Measurements from ENCODE around the gene IL23R. TPM values are rescaled to one million over a fixed set of nuclear protein-coding genes. Genes with fewer than 3 reads are reported as not detected.

The IL23R gene
- total RNA-seq, 2 donors from 2014 or later = 1.2 to 1.3 TPM

DNA sequence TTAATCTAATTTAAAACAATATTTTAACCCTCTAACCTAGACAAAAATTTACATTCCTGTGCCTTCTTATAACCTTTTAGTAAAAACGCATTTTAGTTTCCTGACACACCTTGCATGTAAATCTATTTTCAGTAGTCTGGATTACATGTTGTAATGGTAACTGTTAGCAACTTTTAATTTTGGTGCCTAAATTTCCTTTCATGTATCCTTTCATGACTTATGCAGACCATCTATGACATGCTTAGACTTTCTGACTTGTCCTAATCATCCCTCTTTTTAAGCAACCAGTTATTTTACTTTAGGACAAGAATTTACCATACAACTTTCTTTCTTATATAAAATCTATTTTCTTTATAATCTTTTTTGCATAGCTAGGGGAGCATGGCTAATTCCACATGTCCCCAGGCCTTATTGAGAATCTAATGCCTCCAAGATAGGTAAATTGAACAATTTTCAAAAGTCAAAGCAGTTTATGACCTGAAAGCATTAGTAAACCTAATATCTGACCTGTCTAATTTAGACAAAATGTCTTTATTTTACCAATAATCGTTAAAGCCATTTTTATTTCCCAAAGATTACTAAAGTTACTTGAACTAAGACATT, 83.9 kb downstream of the IL23R start:
- Histone ChIP-seq H3K4me1 (no peaks in the 10 kb centered on the region), H3K27me3 (no peaks in the 10 kb centered on the region), H3K36me3 (no peaks in the 10 kb centered on the region), H3K9me3 (no peaks in the 10 kb centered on the region), H3K27ac (no peak overlapping the region), H3K4me3 (no peak overlapping the region), H3K9ac (ENCODE audit: low read depth in 2 of 2, low read length in 2 of 2) (no peak overlapping the region)
- DNase-seq = no peak
- TF ChIP-seq, protein P1, sequence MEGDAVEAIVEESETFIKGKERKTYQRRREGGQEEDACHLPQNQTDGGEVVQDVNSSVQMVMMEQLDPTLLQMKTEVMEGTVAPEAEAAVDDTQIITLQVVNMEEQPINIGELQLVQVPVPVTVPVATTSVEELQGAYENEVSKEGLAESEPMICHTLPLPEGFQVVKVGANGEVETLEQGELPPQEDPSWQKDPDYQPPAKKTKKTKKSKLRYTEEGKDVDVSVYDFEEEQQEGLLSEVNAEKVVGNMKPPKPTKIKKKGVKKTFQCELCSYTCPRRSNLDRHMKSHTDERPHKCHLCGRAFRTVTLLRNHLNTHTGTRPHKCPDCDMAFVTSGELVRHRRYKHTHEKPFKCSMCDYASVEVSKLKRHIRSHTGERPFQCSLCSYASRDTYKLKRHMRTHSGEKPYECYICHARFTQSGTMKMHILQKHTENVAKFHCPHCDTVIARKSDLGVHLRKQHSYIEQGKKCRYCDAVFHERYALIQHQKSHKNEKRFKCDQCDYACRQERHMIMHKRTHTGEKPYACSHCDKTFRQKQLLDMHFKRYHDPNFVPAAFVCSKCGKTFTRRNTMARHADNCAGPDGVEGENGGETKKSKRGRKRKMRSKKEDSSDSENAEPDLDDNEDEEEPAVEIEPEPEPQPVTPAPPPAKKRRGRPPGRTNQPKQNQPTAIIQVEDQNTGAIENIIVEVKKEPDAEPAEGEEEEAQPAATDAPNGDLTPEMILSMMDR (IDR thresholded peaks at IDR 0.05) = no peak
- intact Hi-C loops (cut with DNase I) = no loop called here

DNA sequence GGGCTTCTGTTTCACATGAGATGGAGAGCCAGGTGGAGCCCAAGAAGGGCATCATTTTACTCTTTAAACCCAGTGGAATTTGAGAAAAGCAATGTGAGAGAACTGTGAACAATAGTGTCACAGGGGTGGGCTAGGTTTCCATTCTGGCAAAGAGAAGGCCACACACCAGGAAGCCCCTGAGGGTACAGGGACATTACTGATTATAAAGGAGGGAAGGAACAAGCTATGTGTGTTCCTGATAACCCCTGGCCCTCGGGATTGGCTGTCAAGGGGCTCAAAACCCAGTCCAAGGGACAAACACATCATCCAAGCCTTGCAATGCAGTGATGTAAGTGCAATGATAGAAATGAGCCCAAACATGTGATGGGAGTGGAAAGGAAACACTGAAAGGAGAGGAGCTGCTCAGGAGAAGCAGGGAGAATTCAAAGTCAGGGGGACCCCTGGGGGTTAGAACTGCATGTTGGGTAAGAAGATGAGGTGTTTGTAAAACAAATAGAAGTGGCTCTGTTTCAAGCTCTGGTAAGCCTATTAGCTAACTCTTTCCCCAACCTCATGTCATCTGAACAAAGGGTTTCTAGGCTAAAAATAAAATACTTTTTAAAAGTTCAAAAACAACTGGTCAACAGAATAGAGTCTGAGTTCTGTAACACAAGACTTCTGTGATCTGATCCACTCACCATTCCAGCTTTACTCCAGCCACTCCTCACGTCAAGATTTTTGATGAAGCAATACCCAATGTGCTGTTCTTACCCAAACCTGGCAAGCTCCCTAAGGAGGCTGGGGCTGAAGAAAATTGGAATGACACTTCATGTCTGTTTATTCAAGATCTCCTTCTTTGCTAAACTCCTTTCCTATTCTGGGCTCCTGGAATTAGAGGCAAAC, 90.3 kb downstream of the IL23R start:
- DNase-seq = no peak
- H3K27me3 ChIP-seq = no peaks in the 10 kb centered on the region
- no peak overlapping the region for H3K4me3 ChIP-seq
- no peak overlapping the region for H3K27ac ChIP-seq
- H3K36me3 ChIP-seq = no peaks in the 10 kb centered on the region
- no peaks in the 10 kb centered on the region for H3K4me1 ChIP-seq
- intact Hi-C loops (cut with DNase I) = no loop called here
- H3K9ac ChIP-seq (ENCODE audit: low read depth in 2 of 2, low read length in 2 of 2) = no peak overlapping the region
- TF ChIP-seq, protein P1 (IDR thresholded peaks at IDR 0.05) = no peak
- no peaks in the 10 kb centered on the region for H3K9me3 ChIP-seq

DNA sequence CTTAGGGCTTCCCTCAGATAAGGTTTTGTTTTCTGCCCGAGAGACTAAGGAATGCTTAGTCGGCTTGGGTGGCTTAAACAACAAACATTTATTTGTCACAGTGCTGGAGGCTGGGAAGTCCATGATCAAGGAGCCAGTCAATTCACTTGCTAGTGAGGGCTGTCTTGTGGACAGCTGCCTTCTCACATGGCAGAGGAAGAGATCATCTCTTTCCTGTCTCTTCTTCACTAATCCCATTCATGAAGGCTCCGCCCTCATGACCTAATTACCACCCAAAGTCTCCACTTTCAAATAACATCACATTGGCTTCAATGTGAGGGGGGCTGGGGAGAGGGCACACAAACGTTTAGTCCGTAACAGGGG, 90.9 kb downstream of the IL23R start:
- TF ChIP-seq, protein P1 (IDR thresholded peaks at IDR 0.05) = no peak
- DNase-seq = no peak
- Histone ChIP-seq H3K9ac (ENCODE audit: low read depth in 2 of 2, low read length in 2 of 2) (no peak overlapping the region), H3K27ac (no peak overlapping the region), H3K4me1 (no peaks in the 10 kb centered on the region), H3K27me3 (no peaks in the 10 kb centered on the region), H3K4me3 (no peak overlapping the region), H3K9me3 (no peaks in the 10 kb centered on the region), H3K36me3 (no peaks in the 10 kb centered on the region)
- intact Hi-C loops (cut with DNase I) = no loop called here

DNA sequence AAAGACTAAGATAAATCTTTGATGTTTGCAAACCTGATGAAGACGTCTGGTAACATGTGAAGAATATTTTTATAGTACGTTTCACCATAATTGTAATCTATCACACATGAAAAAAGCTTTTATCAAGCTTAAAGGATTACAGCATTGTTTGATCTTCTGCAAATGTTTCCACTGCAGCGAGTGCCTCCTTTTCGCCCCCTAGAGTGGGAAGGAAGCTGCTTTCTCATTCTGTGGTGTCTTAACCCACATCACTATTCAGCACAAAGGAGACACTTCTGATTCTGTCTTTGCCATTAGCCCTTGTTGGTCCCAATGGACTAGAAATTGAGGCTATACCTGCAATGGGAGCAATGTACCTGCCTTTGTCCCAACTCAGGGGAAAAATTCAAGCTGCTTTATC, 95.4 kb downstream of the IL23R start:
- Histone ChIP-seq H3K27ac (no peak overlapping the region), H3K9me3 (no peaks in the 10 kb centered on the region), H3K9ac (ENCODE audit: low read depth in 2 of 2, low read length in 2 of 2) (no peak overlapping the region), H3K4me3 (no peak overlapping the region), H3K4me1 (no peaks in the 10 kb centered on the region), H3K36me3 (no peaks in the 10 kb centered on the region), H3K27me3 (no peaks in the 10 kb centered on the region)
- TF ChIP-seq, protein P1 (IDR thresholded peaks at IDR 0.05) = no peak
- intact Hi-C loops (cut with DNase I) = no loop called here
- DNase-seq = no peak

DNA sequence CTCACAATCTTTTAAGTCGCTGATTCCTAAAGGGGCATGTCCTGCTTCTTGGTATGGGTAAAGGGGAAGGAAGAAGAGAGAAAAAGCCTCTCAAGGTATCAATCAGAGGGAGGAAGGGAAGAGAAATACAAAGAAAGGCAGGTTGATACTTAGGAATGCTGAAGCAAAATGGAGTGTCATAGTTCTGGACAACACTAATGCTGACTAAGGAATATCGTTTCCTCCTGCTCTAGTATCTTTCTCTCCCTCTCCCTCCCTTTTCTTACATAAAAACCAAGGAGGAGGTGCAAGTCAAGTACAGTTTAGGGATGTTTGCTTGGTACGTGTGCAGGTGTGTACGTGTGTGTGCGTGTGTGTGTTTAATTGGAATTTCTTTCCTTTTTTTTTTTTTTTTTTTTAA, 96.5 kb downstream of the IL23R start:
- H3K36me3 ChIP-seq = no peaks in the 10 kb centered on the region
- no peak overlapping the region for H3K27ac ChIP-seq
- no peak overlapping the region for H3K9ac ChIP-seq (ENCODE audit: low read depth in 2 of 2, low read length in 2 of 2)
- TF ChIP-seq, protein P1 (IDR thresholded peaks at IDR 0.05) = no peak
- H3K4me3 ChIP-seq = no peak overlapping the region
- H3K9me3 ChIP-seq = no peaks in the 10 kb centered on the region
- no peaks in the 10 kb centered on the region for H3K27me3 ChIP-seq
- no peak for DNase-seq
- intact Hi-C loops (cut with DNase I) = no loop called here
- no peaks in the 10 kb centered on the region for H3K4me1 ChIP-seq

Measured in colonic mucosa (tissue), 4 donors.